K562 (cell line): ENCODE data around the gene PAQR7. TPM values are rescaled to one million over a fixed set of nuclear protein-coding genes. Genes with fewer than 3 reads are reported as not detected.
A peak's percentile ranks its signal among the peaks of the same experiment; 100 is the strongest.

Experiments
- BCLAF1 ChIP-seq, 2 experiments: fragments of 450-650 bp in 1 of 2; IDR thresholded peaks; 2 replicates each; pipeline ENCODE4 v1.6.1; 2011 to 2017; ENCODE audit warnings: low read depth in 2 of 2, antibody characterized with exemption in 1 of 2, borderline replicate concordance in 1 of 2, low read length in 1 of 2, mild to moderate bottlenecking in 1 of 2, mixed read lengths in 1 of 2; ENCODE audit not compliant: control insufficient read depth in 1 of 2
- CBX5 ChIP-seq: IDR thresholded peaks from 2 replicates; pipeline ENCODE4 v1.6.1; 2014; ENCODE audit warnings: low read depth, borderline replicate concordance
- HOMEZ ChIP-seq: fragments of 250-450 bp; sonication (Bioruptor Pico); IDR thresholded peaks from 2 replicates; pipeline ENCODE4 v1.4.0; 2020; ENCODE audit warnings: mild to moderate bottlenecking, moderate library complexity
- KDM4B ChIP-seq, 2 experiments: fragments of 450-650 bp in 1 of 2; sonication (generic) in 1 of 2; IDR thresholded peaks; 2 replicates each; pipeline ENCODE4 v1.6.1; 2016 to 2017; ENCODE audit warnings: borderline replicate concordance in 2 of 2, antibody characterized with exemption in 1 of 2, low read depth in 1 of 2, mild to moderate bottlenecking in 1 of 2
- MYC ChIP-seq, 2 experiments: fragments of 250-450 bp in 1 of 2; sonication (Bioruptor Pico) in 1 of 2; IDR thresholded peaks; 2 replicates each; pipeline versions ENCODE4 v1.5.1 to v1.6.1; 2012 to 2021; ENCODE audit warnings: low read depth in 2 of 2, borderline replicate concordance in 1 of 2, improper control_type of control experiment in 1 of 2, low read length in 1 of 2, mild to moderate bottlenecking in 1 of 2, moderate library complexity in 1 of 2
- NEUROD1 ChIP-seq: fragments of 150-350 bp; IDR thresholded peaks from 2 replicates; pipeline ENCODE4 v1.6.1; 2014; ENCODE audit warnings: borderline replicate concordance, low read length, low read depth; ENCODE audit not compliant: partially characterized antibody
- NR2F6 ChIP-seq: fragments of 450-650 bp; formaldehyde crosslinking; IDR thresholded peaks from 2 replicates; pipeline ENCODE4 v1.4.0; 2020; ENCODE audit warnings: mild to moderate bottlenecking
- RBFOX2 ChIP-seq: fragments of 200-400 bp; formaldehyde crosslinking; IDR thresholded peaks from 2 replicates; pipeline ENCODE4 v1.6.1; 2017; ENCODE audit warnings: low read depth, mild to moderate bottlenecking, low read length, moderate library complexity
- RCOR1 ChIP-seq, 2 experiments: IDR thresholded peaks; 2 replicates each; pipeline ENCODE4 v1.6.1; 2012; ENCODE audit warnings: low read depth in 2 of 2, low read length in 2 of 2, borderline replicate concordance in 1 of 2, improper control_type of control experiment in 1 of 2
- RUNX1 ChIP-seq: sonication (generic); IDR thresholded peaks from 2 replicates; pipeline ENCODE4 v1.6.1; 2016; ENCODE audit warnings: antibody characterized with exemption, low read depth
- SLC30A9 ChIP-seq: fragments of 250-450 bp; sonication (Bioruptor Pico); IDR thresholded peaks from 2 replicates; pipeline ENCODE4 v1.8.0; 2022; ENCODE audit warnings: mild to moderate bottlenecking, moderate library complexity
- SMARCC2 ChIP-seq: fragments of 450-650 bp; IDR thresholded peaks from 2 replicates; pipeline ENCODE4 v1.6.1; 2017; ENCODE audit warnings: antibody characterized with exemption, moderate library complexity, mild to moderate bottlenecking, low read depth
- SRSF3 ChIP-seq: fragments of 200-400 bp; formaldehyde crosslinking; IDR thresholded peaks from 2 replicates; pipeline ENCODE4 v1.6.1; 2016; ENCODE audit warnings: mild to moderate bottlenecking, low read length, moderate library complexity; ENCODE audit not compliant: insufficient read depth
- STAG1 ChIP-seq: sonication (generic); formaldehyde crosslinking; IDR thresholded peaks from 2 replicates; pipeline ENCODE4 v1.5.0; 2020; ENCODE audit warnings: missing genetic modification reagents, borderline replicate concordance
- ZC3H11A ChIP-seq: IDR thresholded peaks from 2 replicates; pipeline ENCODE4 v1.6.1; 2012; ENCODE audit warnings: low read depth, low read length, improper control_type of control experiment
- ZNF175 ChIP-seq: fragments of 200-800 bp; sonication (Bioruptor generic); IDR thresholded peaks from 2 replicates; pipeline ENCODE4 v1.6.1; 2016; ENCODE audit warnings: low read depth, mild to moderate bottlenecking, missing genetic modification characterization, missing compliant biosample characterization
- ZNF253 ChIP-seq: fragments of 250-450 bp; sonication (Bioruptor Pico); conservative IDR thresholded peaks from 2 replicates; pipeline ENCODE4 v1.6.1; 2021; ENCODE audit warnings: mild to moderate bottlenecking
- ZNF347 ChIP-seq: fragments of 450-650 bp; formaldehyde crosslinking; IDR thresholded peaks from 2 replicates; pipeline ENCODE4 v1.4.0; 2020; ENCODE audit warnings: low read depth, mild to moderate bottlenecking, moderate library complexity
- ZNF668 ChIP-seq: fragments of 250-450 bp; sonication (Bioruptor Pico); IDR thresholded peaks from 2 replicates; pipeline ENCODE4 v1.8.0; 2022; ENCODE audit warnings: mild to moderate bottlenecking, inconsistent platforms
- polyA plus RNA-seq, 8 experiments: library from polyadenylated mRNA; depleted of rRNA in 4 of 8; stranded (reverse) in 5 of 8; unstranded in 3 of 8; fragments of >200 nt; fragmentation: Nextera tagmentation in 2 of 8; fragmentation: Illumina TruSeq in 1 of 8; extraction: Ambion mirVana in 2 of 8; extraction: Trizol in 1 of 8; gene quantifications; 2 replicates each; pipeline versions ENCODE4 v1.2.1 to v1.2.3, GENCODE V29; 2011 to 2014; ENCODE audit warnings: inconsistent platforms in 1 of 8, missing spikeins in 1 of 8
- total RNA-seq, 7 experiments: library from RNA; depleted of rRNA in 6 of 7; stranded (reverse); fragments of >200 nt in 6 of 7; fragmentation: Illumina TruSeq in 2 of 7; extraction: Trizol in 2 of 7; gene quantifications; 2 replicates each; pipeline versions ENCODE4 v1.2.1 to v1.2.3, GENCODE V29; 2011 to 2021; ENCODE audit warnings: low replicate concordance in 1 of 7
- TF ChIP-seq, protein P1 (sequence below): fragments of 450-650 bp; IDR thresholded peaks from 2 replicates; pipeline ENCODE4 v1.7.0; 2016; ENCODE audit warnings: borderline replicate concordance

The PAQR7 gene
- total and polyA plus RNA-seq, 9 of the 15 experiments (the other 6 are each of a cell fraction or from before 2014, with no cell fraction given), result 1.1 to 5.2 (median 2.6) TPM

GRCh38 chr1:25820247-25821111 is 55.0 kb downstream of the PAQR7 start (continued):
- TF ChIP-seq, protein P1, sequence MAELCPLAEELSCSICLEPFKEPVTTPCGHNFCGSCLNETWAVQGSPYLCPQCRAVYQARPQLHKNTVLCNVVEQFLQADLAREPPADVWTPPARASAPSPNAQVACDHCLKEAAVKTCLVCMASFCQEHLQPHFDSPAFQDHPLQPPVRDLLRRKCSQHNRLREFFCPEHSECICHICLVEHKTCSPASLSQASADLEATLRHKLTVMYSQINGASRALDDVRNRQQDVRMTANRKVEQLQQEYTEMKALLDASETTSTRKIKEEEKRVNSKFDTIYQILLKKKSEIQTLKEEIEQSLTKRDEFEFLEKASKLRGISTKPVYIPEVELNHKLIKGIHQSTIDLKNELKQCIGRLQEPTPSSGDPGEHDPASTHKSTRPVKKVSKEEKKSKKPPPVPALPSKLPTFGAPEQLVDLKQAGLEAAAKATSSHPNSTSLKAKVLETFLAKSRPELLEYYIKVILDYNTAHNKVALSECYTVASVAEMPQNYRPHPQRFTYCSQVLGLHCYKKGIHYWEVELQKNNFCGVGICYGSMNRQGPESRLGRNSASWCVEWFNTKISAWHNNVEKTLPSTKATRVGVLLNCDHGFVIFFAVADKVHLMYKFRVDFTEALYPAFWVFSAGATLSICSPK, result 0 out of 2 replicates have a peak, but pooled peaks have one; percentile 32
- TF ChIP-seq SLC30A9 (CRISPR knock-in tag) (no peak), MYC (IDR thresholded peaks at IDR 0.05; ENCODE audit: low read depth, low read length) (peak; percentile 33; the same call in 1 of the 2 replicates), MYC (CRISPR knock-in tag; IDR thresholded peaks at IDR 0.05; ENCODE audit: borderline replicate concordance, low read depth) (no peak), RCOR1 (IDR thresholded peaks at IDR 0.05; ENCODE audit: borderline replicate concordance in 1 of 2, low read depth in 2 of 2, low read length in 2 of 2) (no peak), SRSF3 (no peak), STAG1 (CRISPR knock-in tag) (no peak), HOMEZ (CRISPR knock-in tag) (no peak), KDM4B (IDR thresholded peaks at IDR 0.05; ENCODE audit: borderline replicate concordance in 2 of 2, low read depth in 1 of 2) (no peak), BCLAF1 (IDR thresholded peaks at IDR 0.05; ENCODE audit: borderline replicate concordance in 1 of 2, control insufficient read depth in 1 of 2, low read depth in 2 of 2, low read length in 1 of 2) (no peak), ZNF668 (CRISPR knock-in tag) (no peak), NR2F6 (CRISPR knock-in tag) (no peak), RBFOX2 (peak; percentile 91), ZNF175 (CRISPR knock-in tag) (no peak), RUNX1 (no peak), NEUROD1 (no peak), ZNF253 (CRISPR knock-in tag) (no peak), ZNF347 (CRISPR knock-in tag) (no peak), SMARCC2 (no peak; the same call in none of the 2 replicates), ZC3H11A (no peak), CBX5 (no peak)
